Measurements from ENCODE around the gene TMEM79.

DNA sequence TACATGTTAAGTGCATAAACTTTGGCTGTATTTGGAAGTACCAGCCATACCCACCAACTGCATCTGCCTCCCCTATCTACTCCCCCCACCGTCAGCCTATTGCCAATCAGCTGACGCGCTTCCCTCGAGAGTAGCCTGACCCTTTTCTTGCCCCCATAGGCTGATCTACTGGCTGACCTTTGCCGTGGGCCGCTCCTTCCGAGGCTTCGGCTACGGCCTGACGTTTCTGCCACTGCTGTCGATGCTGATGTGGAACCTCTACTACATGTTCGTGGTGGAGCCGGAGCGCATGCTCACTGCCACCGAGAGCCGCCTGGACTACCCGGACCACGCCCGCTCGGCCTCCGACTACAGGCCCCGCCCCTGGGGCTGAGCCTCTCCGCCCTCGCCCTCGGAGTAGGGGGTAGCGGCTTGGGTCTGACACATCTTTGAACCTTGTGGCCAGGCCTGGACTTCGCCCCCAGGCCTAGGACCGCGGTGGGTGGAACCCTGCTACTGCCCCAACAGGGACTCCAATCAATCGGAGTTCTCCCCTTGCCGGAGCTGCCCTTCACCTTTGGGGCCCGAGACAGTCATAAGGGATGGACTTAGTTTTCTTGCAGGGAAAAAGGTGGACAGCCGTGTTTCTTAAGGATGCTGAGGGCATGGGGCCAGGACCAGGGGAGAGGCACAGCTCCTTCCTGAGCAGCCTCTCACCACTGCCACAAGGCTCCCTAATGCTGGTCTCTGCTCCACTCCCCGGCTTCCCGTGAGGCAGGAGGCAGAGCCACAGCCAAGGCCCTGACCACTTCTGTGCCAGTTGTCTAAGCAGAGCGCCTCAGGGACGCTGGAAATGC is 7.3 kb downstream of the TMEM79 start:
- no peak for TF ChIP-seq CTCF (IDR thresholded peaks at IDR 0.05)
- TF ChIP-seq ZFX (IDR thresholded peaks at IDR 0.05; ENCODE audit: borderline replicate concordance) = no peak
